Peyer's patch (tissue), 4 donors: ENCODE data around the gene CHST1.

Source experiments
- CTCF ChIP-seq, 6 experiments: fragments of 450-650 bp in 4 of 6; fragments of 200-600 bp in 2 of 6; sonication (generic) in 1 of 6; IDR thresholded peaks; one replicate each; pipeline ENCODE4 v1.5.1; 2017 to 2019; ENCODE audit warnings: antibody characterized with exemption in 6 of 6, mild to moderate bottlenecking in 3 of 6, moderate library complexity in 1 of 6
- POLR2A ChIP-seq, 2 donors: fragments of 450-650 bp; IDR thresholded peaks; one replicate each; pipeline ENCODE4 v1.5.1; 2017; ENCODE audit warnings: antibody characterized with exemption in 2 of 2, mild to moderate bottlenecking in 2 of 2, moderate library complexity in 2 of 2

DNA sequence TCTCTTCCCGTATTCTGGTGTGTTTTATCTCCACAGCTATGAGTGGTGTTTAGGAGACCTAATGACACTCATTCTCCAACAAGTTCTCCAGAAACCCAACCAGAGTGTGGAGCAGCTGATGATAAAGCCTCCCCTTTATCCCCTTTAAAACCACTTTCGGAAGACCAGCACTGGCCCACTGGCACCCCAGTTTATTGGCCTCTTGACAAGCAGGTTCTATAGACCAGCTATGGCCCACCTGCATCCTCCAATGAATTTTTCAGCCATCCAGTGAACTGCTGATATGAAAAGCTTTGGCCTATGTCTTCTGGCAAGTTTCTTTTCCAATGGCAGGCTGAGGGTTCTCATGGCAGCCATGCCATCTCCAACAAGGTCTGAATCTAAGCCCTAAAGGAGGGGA is 27.4 kb downstream of the CHST1 start:
- TF ChIP-seq POLR2A (IDR thresholded peaks at IDR 0.05) (no peak), CTCF (IDR thresholded peaks at IDR 0.05) (no peak)
